Left renal pelvis (tissue), 4 donors: Measurements from ENCODE around the gene TEX35. TPM values are rescaled to one million over a fixed set of nuclear protein-coding genes. Genes with fewer than 3 reads are reported as not detected.
"Not testable (repeated sequence)": the region's sequence is repeated elsewhere in the genome, so short reads cannot be mapped to it uniquely, and the experiment has no call there.

ENCODE experiments used
- DNase-seq, 4 donors: peaks; one replicate each; pipeline ENCODE4 v3.0.0-alpha.2; 2013; ENCODE audit warnings: low read depth in 4 of 4, low spot score in 3 of 4
- polyA plus RNA-seq, 4 donors: library from polyadenylated mRNA; unstranded; fragments of 120-200 nt; gene quantifications; one replicate each; pipeline ENCODE4 v1.2.1, GENCODE V29; 2013; ENCODE audit not compliant: insufficient read length in 4 of 4

Gene TEX35
- polyA plus RNA-seq, 4 donors: 0.23 TPM; not detected in 3

DNA sequence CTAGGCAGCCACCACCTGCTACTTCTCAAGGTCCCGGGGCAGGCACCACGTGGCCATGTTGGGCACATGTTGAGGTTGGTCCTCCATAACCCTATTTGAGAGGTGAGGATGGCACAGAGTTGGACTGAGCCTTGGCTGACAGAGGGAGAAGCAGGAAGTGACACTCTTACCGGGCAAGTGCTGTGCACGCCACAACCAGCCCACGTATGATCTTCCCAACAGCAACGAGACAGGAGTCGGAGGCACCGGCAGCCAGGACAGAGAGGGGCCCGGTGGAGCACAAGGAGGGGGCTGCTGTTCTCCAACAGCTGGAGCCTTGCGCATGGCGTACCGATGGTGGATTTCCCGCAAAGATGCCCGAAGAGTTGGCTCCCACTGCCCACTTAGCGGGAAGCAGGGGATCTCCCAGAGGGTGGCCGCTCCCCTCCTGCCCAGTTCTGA is 19.6 kb upstream of the TEX35 start:
- no peak for DNase-seq

DNA sequence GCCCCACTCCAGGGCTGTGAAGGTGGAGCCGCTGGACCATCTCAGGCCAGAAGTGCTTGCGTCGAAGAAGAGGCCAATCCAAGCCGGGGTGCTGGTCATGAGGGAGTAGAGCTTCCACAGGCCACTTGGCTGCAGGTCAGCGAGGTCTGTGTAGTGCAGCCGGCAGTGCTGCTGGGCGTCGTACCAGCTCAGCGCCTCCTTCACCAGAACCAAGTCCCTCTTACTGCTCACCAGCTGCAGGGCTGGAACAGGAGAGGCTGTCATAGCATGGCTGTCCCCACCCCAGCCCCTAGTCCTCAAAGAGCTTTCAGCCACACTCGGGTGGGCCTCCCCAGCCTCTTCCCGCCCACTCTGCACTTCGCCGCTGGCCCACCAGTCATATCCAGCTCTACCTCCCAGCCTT is 18.3 kb upstream of the TEX35 start:
- DNase-seq: no peak

DNA sequence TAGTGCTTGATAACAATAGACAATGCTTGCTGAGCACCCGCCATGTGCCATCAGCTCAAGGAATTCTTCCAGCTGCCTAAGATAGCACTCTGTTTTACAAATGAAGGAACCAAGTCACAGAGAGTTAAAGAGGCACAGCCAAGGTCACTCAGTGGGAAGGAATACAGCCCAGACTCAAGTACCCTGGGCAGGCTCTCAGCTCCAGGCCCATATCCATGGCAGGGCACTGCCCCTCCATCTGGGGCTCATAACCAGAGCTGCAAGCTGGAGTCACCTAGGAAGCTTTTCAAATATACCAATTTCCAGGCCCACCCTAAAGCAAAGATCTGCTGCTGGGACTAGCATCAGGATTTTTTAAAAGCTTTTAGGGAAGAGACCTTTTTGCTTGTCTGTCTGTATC is 17.8 kb upstream of the TEX35 start:
- no peak for DNase-seq

DNA sequence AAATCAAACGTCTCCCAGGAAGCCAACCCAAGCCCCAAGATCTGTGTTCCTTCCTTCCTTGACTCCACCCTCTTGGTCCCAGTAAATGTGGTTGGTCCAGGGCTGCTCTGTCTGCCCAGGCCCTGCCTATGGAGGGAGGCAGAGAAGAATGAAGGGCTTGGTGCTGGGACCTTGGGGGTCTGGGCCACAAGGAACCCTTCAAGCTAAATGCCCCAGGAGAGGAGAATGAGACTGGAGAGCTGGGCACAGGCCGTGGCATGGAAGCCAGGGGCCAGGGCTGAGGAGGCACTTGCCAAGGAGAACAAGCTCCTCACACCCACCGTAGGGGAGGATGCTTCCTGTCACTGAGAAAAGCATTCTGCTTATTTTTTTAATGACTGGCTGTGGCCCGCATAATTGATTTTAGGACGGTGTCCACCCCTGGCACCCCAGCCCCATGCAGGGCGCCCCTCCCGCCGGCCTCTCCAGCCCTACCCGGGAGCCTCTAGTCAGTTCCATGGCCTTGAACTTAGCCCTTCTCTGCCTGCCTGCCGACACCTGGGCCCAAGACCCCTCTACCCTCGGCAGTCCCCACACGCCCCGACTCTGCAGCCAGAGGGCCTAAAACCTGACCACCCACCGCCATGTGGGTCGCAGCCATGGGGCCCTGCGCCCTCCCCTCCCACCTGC is 17.0 kb upstream of the TEX35 start:
- DNase-seq: no peak

DNA sequence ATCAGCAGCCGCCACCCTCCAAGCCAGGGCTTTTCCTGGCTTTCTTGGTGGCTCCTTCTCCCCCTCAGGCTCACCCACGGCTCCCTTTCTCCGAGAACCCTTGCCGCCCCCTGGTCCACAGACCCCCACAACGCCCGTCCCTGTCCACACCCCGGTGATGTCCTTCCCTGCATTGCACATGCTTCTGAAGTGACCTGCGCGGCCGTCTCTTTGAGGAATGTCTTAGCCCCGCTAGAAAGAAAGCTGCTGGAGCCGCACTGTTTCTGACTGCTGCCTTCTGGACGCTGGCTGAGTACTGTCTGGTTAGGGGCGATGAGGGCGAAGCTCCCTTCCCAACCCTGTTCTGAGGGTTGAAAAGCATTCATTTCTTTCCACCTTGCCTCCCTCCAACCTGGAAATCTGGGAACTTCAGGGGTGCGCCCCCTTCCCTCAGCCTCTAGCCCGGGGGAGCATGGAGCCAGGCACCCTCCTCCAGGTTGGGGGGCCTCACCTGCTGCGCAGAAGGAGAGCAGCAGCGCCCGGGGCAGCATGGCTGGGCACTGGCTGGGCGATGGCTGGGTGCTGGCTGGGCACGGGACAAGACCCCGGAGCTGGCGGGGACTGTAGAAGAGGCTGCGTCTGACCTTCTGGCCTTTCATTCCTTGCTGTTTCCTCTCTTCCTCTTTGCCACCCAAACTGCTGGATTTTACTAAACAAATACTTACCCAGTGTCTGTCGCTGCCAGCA is 16.3 kb upstream of the TEX35 start, which contains the start of gene CLEC20A:
Gene CLEC20A (minus strand): TSS at position 555 of the 726 bp plus-strand sequence. CDS start 25 bp downstream, at position 530.
- DNase-seq: no peak

DNA sequence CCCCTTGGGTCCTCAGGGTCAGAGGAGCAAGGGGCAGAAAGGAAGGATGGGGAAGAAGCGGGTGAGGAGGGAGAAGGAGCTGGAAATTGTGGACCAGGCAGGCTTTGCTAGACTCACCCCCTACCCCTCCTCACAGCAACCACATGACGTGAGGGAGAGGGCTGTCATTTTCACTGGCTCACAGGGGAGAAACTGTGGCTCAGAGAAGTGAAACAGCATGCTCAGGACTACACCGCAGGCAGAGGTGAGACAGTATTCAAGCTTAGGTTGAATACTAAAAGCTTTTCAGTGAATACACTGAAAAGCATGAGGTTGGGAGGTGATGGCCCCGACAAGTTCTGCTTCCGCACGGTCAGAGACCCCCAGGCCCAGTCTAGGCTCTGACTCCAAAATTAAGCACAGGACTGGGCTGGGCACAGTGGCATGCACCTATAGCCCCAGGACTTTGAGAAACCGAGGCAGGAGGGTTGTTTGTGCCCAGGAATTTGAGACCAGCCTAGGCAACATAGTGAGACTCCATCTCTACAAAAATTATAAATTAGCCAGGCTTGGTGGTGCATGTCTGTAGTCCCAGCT is 14.9 kb upstream of the TEX35 start:
- no peak for DNase-seq

DNA sequence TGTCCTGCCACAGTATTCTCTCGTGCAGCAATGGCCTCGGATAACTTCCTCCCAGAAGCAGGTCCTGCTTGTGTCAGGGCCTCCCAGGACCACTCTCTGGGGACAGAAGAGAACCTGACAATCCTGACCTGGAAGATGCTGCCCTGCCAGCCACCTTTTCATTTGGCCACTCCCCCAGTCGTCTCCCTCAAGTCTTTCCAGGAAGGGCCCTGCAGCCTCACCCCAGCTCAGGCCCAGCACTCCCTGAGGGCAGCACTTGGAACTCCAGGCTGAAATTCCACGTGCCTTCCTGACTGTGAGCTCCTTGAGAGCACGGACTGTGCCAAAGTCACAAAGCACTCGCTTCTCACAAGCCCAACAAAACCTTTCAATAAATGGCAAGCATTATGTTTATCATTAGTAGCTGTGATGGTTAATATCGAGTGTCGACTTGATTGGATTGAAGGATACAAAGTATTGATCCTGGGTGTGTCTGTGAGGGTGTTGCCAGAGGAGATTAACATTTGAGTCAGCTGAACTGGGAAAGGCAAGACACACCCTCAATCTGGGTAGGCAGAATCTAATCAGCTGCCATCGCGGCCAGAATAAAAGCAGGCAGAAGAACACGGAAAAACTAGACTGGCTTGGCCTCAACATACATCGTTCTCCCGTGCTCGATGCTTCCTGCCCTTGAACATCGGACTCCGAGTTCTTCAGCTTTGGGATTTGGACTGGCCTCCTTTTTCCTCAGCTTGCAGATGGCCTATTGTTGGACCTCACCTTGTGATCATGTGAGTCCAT is 13.8 kb upstream of the TEX35 start:
- no peak for DNase-seq

DNA sequence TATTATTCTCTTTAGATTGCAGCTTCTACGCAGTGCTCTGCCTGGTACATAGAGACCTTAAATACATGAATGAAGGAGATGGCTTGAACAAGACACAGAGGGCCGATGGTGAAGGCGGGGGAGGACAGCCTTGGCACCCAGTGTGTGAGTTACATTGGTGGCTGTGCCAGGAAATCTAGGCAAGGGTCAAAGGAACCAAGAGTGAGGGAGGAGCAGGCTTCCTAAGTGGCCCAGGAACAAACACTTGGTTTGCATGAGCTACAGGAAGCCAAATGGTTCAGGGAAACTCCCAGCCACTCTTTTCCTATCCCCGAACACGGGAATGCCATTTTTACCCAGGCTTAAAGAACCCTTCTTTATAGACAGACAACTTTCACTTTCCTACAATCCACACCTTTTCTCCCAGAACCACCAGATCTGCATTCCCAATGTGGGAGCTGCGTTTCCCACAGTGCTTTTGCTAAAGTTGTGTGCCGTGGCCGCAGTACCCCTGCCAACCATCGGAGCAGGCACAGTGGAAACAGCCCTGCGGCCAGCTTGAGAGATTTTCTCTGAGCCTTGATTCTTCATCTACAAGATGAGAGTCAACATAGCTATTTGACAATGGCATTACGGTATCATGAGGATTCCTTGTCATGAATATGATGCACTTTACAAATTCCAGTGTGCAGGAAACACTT is 12.7 kb upstream of the TEX35 start:
- no peak for DNase-seq

DNA sequence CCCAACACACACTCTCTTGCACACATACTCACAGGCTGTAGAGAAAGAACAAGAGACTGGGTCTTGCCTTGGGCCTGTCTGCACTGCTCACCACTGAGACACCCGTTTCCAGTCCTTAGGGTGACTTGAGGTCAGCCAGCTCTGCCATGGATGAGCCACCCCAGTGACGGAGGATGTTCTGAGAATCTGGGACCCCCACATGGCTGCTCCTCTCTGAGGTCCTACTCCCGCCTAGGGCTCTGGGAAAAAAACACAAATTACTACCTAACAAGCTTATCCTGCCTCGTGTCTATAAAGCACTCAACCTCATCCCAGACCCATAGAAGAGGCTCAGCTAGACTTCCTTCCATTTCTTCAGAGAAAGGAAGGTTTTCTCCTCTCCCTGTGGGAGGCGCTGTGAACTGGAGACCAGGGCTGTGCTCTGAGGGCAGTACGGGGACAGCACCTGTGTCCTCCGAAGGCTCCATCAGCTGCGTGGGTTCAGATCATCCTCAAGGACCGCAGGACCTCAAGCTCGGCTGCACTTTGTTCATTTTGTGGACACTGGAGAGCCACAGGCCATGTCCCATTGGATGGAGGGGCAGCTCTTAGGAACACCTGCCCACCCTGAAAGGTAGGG is 11.9 kb upstream of the TEX35 start:
- DNase-seq: no peak

DNA sequence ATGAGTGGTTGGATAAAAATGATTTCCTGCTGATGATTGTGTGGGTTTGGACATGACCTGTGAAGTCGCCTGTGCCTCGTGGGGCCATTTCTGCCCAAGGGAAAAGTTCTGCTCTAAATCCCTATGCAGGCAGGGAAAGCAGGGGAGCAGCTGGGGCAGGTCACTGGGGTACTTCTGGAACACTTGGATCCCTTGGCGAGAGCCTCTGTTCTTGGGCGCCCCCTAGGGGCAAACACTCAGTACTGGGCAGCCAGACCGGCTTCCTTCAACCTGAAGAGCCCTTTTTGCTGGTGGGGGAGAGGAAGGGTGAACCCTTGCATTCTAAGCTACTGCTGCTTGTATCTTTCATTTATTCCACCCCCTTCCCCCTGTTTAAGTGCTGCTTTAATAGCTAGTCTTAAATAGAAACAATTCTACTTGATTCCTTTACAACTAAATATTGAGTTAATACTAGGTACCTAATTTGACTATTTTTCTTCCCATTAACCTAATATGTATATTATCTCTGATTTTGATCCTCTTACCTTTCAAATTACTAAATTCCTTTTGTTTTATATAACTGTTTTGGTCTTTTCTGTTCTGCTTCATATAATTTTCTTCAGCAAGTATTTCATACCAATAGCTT is 11.1 kb upstream of the TEX35 start:
- DNase-seq: peak; percentile 39 to 45 (median 42)

DNA sequence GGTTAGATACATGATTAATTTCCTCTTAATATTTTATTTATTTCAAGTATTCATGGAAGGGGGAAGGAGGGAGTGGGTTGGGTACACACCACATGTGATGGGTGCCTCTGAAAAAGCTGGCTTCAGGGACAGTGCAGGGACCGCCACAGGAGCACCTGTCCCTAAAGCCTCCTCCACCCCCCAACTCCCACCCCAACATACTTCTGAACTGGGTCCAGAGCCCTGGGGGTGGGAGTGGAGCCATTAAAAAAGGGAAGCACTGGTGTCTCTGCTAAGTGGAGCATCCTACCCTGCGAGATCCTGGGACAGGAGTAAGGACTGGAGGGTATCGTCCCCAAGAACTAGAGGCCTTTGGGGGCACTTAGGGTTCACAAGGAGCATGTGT is 10.6 kb upstream of the TEX35 start:
- DNase-seq: no peak

DNA sequence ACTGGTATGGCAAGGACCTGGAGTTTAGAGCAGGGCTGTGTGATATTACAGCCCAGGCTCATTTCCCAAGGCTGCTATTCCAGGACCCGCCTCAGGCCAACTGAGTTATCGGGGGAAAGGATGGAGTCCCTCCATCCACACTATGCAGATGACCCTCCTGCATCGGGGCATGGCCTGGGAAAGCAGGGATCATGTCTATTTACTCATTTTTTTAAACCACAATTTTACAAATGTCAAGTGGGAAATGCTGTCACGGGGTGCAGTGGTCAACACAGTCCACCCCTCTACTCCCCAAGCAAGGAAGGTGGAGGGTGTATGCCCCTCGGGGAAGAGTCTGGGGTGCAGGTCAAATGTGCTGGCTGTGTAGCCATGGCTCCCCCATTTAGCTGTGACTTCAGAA is 10.1 kb upstream of the TEX35 start:
- DNase-seq: no peak

DNA sequence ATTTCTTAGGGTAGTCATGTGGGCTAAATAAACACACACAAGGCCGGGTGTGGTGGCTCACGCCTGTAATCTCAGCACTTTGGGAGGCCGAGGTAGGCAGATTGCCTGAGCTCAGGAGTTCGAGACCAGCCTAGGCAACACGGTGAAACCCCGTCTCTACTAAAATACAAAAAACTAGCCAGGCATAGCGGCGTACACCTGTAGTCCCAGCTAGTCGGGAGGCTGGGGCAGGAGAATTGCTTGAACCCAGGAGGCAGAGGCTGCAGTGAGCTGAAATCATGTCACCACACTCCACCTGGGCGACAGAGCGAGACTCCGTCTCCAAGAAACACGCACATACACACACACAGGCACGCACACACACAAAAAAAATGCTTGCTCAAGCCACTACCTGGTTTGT is 9.6 kb upstream of the TEX35 start:
- not testable (repeated sequence) for DNase-seq

DNA sequence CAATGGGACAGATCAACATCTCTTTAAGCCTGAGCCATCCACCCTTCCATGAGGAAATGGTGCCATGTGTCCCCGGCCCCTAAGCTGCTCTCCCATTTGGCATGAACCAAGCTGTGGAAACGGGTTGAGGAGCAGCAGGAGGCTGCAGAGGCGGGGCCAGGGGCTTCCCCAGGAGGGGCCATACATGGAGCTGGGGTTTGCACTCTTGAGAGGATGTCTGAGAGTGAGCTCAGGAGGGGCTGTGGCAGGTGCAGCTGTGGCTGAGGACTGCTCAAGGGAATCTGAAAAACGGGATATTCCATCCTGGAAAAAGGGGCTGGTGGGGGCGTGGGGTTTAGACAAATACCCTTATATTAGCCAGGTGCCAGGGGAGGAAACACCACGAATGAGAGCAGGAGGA is 9.1 kb upstream of the TEX35 start:
- no peak for DNase-seq

DNA sequence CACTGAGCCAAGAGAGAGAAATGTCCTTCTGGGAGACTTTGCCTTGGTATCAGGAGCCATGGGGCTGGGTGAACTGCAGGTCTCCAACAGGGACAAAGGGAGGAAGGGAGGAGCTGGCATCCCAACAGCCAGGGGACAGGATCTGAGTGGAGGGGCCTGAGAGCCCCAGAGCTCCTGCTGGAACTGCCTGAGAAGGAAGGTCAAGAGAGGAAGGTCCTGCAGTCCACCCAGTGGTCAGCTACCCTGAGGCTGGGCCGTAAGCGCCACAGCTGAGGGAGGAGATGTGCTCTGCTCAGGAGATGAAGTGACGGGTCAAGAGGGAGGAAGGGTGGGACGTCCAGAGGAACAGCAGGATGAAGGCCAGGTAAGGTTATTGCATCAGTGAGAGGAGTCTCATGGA is 8.6 kb upstream of the TEX35 start:
- no peak for DNase-seq

DNA sequence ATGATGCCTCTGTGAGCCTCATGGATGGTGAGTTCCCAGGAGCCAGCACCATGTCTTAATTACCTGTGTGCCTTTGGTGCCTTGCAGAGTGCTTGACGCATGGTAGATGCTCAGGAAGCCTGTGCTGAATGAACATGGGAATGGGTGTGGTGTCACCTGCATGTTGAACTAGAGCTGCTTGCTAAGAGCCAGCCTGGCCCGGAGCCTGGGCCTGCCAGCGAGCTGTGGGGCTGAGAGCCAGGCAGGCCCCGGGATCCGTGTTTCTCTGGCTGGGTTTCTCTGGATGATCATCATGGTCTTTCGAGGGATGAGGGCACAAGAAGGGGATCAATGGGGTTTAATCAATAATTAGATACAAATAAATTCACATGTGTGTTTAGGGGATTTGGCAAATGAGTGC is 6.7 kb upstream of the TEX35 start:
- DNase-seq: no peak

DNA sequence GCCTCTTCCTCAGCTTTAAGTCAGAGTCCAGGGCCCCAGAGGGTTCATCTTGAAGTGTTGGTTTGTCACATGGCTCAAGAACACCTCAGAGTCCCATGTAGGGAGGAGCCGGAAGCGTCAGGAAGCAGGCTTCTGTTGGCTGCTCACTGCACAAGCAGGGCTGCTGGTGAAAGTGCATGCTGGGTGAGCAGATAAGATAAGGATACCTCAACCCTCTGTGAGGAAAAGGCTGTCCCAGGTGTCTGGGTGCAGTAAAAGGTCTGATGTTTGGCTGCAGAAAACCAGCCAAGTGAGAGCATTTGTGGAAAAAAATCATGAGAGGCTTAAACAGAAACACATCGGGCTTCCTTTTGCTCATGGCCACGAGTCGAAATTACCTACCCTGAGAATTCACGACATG is 6.2 kb upstream of the TEX35 start:
- DNase-seq: no peak

DNA sequence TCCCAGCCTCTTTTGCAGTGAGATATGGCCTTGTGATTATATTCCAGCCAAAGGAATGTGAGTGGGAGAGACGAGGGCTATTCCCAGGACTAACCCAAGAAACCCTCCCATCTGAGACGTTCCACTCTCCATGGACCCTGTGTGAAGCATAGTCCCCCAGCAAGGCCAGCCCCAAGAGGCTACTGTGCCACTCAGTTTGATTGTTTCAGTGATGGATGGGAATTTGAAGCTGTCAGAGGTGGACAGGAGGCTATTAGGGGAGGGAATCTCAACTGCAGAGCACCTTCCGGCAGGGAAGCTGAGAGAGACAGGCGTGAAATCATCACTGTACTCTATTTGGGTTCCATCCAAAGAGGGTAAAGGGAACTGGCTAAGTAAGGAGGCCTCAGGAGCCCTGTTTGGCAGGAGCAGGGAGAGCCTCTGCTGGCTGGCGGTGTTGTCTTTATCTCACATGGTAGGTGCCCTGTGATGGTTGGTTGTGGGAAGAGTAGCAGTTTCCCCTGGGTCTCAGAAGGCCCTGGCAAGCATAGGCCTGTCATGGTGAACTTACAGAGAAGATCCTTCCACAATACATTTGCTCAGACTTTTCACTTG is 3.4 kb upstream of the TEX35 start:
- DNase-seq: no peak

DNA sequence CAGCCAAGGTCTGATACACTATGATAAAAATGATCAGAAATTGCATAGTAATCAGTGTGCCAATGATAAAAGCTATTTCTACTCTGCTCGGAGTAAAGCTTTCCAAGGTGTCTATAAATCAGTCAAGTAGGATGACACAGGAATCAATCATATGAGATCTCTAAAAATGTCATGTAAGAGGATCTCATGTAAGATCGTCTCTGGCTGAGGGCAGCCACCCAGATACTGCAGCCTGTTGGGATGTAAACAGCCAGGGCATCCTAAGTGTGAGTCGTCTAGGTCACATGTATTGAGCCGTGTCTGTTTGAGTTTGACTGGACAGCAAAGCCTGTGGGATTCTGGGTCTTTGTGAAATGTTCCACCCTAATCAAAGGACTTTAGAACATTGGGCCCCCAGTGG is 2.8 kb upstream of the TEX35 start:
- no peak for DNase-seq
